GM21515 (cell line): ENCODE measurements around the gene DCTPP1.
"Not testable (repeated sequence)": the region's sequence is repeated elsewhere in the genome, so short reads cannot be mapped to it uniquely, and the experiment has no call there.

Experiments
- ATAC-seq: cut with Tn5 transposase; IDR thresholded peaks from one replicate; pipeline ENCODE4 v1.9.1; 2021; ENCODE audit not compliant: unreplicated experiment

Gene DCTPP1

DNA sequence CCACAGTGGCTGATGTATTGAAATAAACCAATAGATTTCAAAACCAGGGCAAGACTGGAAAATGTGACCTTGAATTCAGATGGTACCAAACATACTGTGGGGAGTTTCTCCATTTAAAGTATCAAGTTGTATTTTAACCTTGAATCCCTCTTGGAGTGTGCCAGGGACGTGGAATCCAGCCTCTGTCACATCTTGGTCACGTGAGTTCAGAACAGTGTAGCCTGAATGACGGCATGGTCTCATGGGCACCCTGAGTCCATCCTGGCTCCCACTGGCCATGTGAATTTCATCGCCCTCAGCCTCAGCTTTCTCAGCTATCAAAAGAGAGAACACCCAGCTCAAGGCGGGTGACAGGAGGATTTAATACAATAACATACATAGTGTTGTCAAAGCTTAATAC lies 15.7 kb downstream of the DCTPP1 start:
- no peak for ATAC-seq

DNA sequence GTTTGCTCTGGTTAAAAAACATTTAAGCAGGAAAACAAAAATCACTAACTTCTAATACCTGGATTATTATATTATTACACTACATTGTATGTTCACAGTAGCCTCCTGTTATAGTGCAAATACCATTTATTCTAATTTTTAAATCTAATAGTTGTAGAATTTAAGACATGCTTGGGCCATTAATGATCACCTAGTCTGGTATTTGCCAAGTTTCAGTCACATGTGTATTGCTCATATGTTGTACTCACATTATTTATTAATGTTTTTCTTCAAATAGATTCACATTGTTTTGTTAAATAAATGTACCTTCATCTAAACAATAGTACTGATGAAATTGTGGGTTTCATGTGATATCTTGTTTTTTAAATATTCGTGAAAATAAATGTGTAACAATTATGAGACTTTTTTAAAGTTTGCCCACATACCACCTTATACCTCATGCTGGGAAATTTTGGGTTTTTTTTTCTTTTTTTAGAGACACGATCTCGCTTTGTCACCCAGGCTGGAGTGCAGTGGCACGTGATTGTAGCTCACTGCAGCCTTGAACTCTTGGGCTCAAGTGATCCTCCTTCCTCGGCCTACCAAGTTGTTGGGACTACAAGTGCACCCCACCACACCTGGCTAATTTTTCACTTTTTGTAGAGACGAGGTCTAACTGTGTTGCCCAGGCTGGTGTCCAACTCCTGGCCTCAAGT lies 16.6 kb downstream of the DCTPP1 start:
- ATAC-seq: no peak

DNA sequence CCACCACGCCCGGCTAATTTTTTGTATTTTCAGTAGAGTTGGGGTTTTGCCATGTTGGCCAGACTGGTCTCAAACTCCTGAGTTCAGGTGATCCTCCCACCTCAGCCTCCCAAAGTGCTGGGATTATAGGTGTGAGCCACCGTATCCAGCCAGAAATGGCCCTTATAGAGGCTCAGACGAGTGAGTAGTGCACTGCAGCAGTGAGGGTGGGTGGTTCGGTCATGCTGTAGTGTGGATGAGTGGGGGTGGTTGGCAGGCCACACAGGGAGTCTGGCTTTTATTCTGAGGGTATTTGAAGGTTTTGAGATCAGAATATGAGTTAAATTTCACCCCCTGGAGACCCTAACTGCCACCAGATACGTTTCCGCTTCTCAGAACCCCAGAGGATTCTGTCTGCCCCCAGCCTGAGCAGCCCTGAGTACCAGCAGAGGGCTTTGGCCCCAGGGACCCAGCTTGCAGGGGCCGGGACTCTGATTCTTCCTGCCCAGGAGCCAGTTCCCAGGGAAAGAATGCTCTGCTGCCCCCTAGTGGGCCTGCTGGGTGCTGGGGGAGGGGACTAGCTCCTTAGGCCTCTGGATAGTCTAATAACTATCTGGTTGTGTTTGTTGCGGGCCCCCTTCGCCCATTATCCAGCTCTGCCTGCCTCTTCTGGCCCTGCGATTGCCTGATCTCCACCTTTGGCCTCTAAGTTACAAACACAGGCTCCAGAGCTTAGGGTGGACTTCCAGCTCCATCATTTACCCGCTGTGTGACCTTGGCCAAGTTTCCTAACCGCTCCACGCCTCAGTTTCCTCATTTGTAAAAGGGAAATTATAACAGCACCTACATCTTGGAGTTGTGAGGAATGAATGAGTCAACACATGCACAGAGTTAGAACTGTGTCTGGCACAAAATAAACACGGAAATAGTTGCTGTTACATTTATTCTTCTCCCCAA lies 20.4 kb downstream of the DCTPP1 start:
- no peak for ATAC-seq

GRCh38 chr16:30407804-30408534 lies 21.9 kb downstream of the DCTPP1 start:
- ATAC-seq: no peak

- peak; percentile 68 for ATAC-seq
These were observed 22.6 kb downstream of the DCTPP1 start, which contains the start of gene ZNF771 for GRCh38 chr16:30407102-30407803. Gene ZNF771 (plus strand): TSS chr16:30407606. CDS start chr16:30408054, 448 bp downstream.

GRCh38 chr16:30406795-30407101 lies 23.1 kb downstream of the DCTPP1 start:
- peak; percentile 23 for ATAC-seq

- ATAC-seq: no peak
These were observed 27.9 kb downstream of the DCTPP1 start for GRCh38 chr16:30401768-30402425.

DNA sequence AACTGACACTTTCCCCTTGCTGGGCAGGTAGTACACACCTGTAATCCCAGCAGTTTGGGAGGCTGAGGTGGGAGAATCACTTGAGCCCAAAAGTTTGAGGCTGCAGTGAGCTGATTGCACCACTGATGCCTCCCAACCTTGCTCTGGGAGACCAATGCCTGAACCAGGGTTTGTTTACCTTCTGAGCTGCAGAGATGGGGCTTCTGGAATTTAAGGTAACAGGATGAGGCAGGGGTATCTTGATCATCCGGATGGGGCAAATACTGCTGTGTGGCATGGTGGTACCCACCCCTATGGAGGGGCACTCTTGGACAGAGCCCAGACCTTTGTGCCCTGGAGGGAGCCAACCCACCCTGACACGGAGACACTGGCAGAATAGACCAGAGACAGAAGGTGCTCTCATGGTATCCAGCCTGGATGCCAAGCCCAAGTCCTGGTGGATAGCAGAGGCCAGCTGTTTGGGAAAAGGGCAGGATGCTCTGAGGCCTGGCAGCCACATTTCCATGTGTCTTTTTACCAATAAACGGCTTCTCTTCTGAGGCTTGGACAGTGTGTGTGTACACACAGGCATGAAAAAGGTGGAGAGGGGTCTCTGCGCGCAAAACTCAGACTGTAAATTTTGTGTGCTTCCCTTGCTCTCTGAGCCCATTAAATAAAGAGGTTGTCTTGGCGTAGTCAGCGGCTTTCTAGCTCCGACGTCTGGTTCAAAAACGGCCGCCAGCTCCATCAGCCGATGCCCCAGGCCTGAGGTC lies 30.2 kb downstream of the DCTPP1 start:
- ATAC-seq: no peak

GRCh38 chr16:30398661-30399434 lies 31.0 kb downstream of the DCTPP1 start:
- ATAC-seq: no peak

DNA sequence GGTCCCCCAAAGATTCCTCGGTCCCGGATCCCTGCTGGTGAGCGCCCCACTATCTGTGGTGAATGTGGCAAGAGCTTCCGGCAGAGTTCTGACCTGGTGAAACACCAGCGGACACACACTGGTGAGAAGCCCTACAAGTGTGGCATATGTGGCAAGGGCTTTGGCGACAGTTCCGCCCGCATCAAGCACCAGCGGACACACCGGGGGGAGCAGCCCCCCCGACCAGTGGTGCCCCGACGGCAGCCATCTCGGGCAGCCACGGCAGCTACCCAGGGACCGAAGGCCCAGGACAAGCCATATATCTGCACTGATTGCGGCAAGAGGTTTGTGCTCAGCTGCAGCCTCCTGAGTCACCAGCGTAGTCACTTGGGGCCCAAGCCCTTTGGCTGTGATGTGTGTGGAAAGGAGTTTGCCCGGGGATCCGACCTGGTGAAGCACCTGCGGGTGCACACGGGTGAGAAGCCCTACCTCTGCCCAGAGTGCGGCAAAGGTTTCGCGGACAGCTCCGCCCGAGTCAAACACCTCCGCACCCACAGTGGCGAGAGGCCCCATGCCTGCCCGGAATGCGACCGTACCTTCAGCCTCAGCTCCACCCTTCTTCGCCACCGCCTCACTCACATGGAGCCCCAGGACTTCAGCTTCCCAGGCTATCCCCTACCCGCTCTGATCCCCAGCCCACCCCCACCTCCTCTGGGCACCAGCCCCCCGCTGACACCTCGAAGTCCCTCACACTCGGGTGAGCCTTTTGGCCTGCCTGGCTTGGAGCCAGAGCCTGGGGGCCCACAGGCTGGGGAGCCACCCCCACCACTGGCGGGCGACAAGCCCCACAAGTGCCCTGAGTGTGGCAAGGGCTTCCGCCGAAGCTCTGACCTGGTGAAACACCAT lies 31.8 kb downstream of the DCTPP1 start:
- ATAC-seq: no peak

DNA sequence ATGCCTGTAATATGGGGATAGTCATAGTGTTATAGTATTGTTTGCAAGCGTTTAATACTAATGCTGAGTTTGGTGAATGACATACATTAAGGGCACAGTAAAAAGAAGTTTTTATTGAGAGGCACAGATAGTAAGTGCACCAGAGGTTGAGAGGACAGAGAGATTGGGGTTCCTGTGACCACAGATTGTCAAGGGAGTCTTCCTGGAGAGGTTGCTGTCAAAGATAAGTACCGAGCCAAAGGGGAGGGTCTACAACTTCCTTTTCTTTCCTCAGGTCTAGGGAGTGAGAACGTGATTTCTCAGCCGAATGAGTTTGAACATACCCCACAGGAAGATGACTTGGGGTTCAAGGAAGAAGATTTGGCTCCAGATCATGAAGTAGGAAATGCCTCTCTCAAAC lies 32.8 kb downstream of the DCTPP1 start:
- ATAC-seq: no peak

GRCh38 chr16:30396627-30397026 lies 33.2 kb downstream of the DCTPP1 start:
- ATAC-seq: not testable (repeated sequence)

DNA sequence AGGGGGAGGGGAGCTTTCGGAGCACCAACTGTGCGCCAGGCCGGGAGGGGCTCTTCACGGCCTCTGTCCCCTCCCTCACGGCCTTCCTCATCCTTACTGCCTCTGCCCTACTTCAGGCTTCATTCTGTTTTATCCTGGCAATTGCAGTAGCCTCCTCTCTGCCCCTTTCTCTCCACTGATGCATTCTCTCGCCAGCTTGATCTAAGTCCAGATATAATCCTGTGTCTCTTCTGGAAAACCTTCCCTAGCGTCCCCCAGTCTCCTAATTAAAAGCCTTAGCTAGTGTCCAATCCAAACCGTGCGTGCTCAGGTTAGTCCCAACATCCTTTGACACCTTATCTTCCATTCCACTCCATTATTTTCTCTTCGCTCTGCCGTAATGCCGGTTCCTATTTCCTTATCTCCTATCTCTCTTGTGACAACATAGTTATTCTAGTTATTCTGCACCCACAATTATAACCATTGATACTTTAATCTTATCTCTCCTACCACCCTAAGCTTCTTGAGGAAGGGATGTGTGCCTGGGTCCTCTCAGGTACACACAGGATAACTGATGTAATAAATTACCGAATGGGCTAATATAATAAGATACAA lies 33.7 kb downstream of the DCTPP1 start:
- ATAC-seq: no peak

DNA sequence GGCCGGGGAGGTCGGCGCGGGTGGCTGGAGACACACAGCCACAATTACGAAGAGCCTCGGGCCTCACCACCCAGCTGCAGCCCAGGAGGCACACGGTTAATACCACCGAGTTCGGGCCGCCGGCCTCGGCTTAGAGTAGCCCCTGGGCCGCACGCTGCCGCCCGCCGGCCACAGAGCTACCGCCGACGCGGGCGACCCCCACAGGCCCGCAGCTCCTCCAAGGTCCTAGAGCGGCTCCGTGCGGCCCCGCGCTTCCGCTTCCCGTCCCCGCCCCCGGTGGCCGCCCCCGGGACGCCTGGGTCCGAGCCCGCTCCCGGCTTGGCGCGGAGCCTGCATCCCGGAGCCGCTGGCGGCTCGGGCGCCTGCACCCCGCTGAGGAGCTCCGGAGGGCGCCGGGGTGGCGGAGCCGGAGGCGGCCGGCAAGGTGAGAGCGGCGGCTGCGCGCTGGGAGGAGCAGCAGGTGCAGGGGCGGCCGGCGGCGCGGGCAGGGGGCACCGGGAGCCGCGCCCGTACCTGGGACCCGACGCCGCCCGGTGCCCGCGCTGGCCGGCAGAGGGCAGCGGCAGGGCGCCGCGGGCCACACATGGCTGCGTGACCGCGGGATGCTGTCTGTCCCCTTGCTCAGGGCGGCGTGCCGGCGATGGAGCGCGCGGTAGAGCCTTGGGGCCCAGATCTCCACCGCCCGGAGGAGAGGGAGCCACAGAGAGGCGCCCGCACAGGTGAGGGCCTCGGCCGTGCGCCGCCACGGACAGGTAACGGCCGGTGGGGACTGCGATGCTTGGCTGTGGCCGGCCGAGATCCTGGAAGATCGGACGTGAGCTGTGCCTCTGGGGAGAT lies 34.5 kb downstream of the DCTPP1 start, which contains the start of gene ZNF48:
TSS of gene ZNF48 (plus strand) at position 266 of the 837 bp plus-strand sequence. CDS start at position 641, 375 bp downstream.
- ATAC-seq: peak; percentile 61

DNA sequence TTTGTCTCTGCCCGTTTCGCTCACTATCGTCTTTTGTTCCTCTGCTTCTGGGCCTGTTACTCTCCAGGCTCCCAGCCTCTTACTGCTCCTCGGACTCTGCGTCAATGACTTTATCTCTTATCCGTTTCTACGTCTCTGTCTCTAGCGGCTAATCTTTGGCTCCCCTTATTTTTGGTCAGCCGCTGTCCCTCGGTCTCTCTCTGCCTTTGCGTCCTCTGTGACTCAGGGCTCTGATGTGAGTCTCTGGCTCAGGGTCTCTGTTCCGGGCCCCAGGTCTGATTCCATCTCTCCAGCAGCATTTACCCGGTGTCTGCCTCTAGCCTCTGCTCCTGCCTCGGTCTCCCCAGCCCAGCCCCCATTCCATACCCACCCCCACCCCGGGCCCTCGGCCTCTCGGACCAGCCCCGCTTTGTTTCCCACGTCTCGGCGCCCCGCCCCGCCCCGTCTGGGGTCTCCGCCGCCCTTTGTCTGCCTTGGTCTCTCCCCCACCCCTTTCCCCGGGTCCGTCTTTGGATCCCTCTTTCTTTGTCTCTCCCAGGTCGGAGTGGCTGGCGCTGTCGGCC lies 35.2 kb downstream of the DCTPP1 start:
- no peak for ATAC-seq

DNA sequence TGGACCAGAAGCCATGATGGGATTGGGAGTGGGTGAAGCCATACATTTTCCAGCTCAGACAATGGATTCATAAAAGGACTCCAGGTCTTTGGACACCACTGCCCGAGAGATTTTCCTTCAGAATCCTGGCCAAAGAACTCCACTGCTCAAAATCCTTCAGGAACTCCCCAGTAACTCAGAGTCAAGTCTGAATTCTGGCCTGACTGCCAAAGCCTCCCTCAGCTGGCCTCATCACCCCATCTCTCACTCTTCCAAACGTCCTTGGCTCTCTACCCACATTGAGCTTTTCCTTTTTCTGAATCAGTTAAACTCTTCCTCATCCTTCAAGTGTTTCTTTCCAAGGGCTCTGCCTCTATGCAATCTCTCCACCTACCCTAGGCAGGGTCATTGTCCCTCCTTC lies 46.3 kb downstream of the DCTPP1 start:
- ATAC-seq: no peak
